RWPE1 (cell line): ENCODE results near the gene SLC25A24.
"Not testable (repeated sequence)": the region's sequence is repeated elsewhere in the genome, so short reads cannot be mapped to it uniquely, and the experiment has no call there.

Experiments used
- CTCF ChIA-PET: fragments of 350-600 bp; sonication (Branson Sonifier 250); formaldehyde crosslinking; extraction: SDS; loops from one replicate; lab custom pipeline; 2021; lab: Yijun Ruan, JAX
- POLR2A ChIA-PET: fragments of 400-600 bp; formaldehyde crosslinking; extraction: SDS; loops from one replicate; lab custom pipeline; 2020; ENCODE audit warnings: antibody characterized with exemption; ENCODE audit not compliant: low non-redundant PET; lab: Yijun Ruan, JAX
- DNase-seq: peaks from one replicate; pipeline ENCODE4 v3.0.0; 2012; ENCODE audit warnings: low spot score
- H3K27ac ChIP-seq: fragments of 450-650 bp; 2 replicates; pipeline ENCODE4 v1.5.1; 2017
- CTCF ChIP-seq: fragments of 450-650 bp; conservative IDR thresholded peaks from 2 replicates; pipeline ENCODE4 v1.5.1; 2017; ENCODE audit warnings: low read depth, mild to moderate bottlenecking

SLC25A24 gene

GRCh38 chr1:108214641-108215465 is 14.7 kb upstream of the SLC25A24 start:
- H3K27ac ChIP-seq, POLR2A ChIA-PET, DNase-seq, CTCF ChIA-PET: not testable (repeated sequence)
- peak; percentile 82 for TF ChIP-seq CTCF

- CTCF ChIA-PET: interaction anchor here (0.5 kb wide), 1 partner anchor 288 kb away, joined by 3 read pairs; no protein-coding TSS in a partner anchor
- no peak for TF ChIP-seq CTCF
- no peak overlapping the region for H3K27ac ChIP-seq
- POLR2A ChIA-PET: no interaction called here
- DNase-seq: no peak
Measured at GRCh38 chr1:108211014-108211413, 10.9 kb upstream of the SLC25A24 start.

GRCh38 chr1:108209456-108210108 is 9.4 kb upstream of the SLC25A24 start:
- CTCF ChIA-PET: no interaction called here

GRCh38 chr1:108208724-108209446 is 8.7 kb upstream of the SLC25A24 start:
- CTCF ChIA-PET: interaction anchor here (0.6 kb wide), 1 partner anchor 435 kb away, joined by 3 read pairs; no protein-coding TSS in a partner anchor
- POLR2A ChIA-PET: no interaction called here
- H3K27ac ChIP-seq: no peak overlapping the region
- no peak for DNase-seq
- no peak for TF ChIP-seq CTCF

More at GRCh38 chr1:108209456-108210108, 9.4 kb upstream of the SLC25A24 start:
- no peak overlapping the region for H3K27ac ChIP-seq
- no peak for TF ChIP-seq CTCF
- no peak for DNase-seq
- POLR2A ChIA-PET: no interaction called here

GRCh38 chr1:108203582-108203981 is 3.4 kb upstream of the SLC25A24 start:
- H3K27ac ChIP-seq, POLR2A ChIA-PET, DNase-seq, CTCF ChIA-PET: not testable (repeated sequence)

- TF ChIP-seq CTCF: no peak
- POLR2A ChIA-PET: no interaction called here
Measured at GRCh38 chr1:108201687-108202086, 1.5 kb upstream of the SLC25A24 start.

More at GRCh38 chr1:108201687-108202086, 1.5 kb upstream of the SLC25A24 start:
- no peak overlapping the region for H3K27ac ChIP-seq
- DNase-seq: no peak
- CTCF ChIA-PET: no interaction called here
